HepG2 (cell line): Measurements from ENCODE around the gene FNIP2. TPM values are rescaled to one million over a fixed set of nuclear protein-coding genes. Genes with fewer than 3 reads are reported as not detected.
"Not testable (repeated sequence)": the region's sequence is repeated elsewhere in the genome, so short reads cannot be mapped to it uniquely, and the experiment has no call there.

Experiments used
- ATAC-seq: fragments of 200-7000 bp; cut with Tn5 transposase; 3 replicates; pipeline ENCODE4 v1.9.1; 2020; ENCODE audit warnings: mild to moderate bottlenecking, moderate library complexity
- BruUV-seq: library from RNA; stranded (reverse); fragments of 400-500 nt; replicated peaks from 2 replicates; lab custom pipeline; 2021; lab: Mats Ljungman, UMichigan
- CTCF ChIA-PET: fragments of 300-600 bp; formaldehyde crosslinking; extraction: SDS; loops from one replicate; lab custom pipeline; 2021; ENCODE audit warnings: low total read pairs, inconsistent platforms, low intra/inter-chr PET ratio; lab: Yijun Ruan, JAX
- POLR2A ChIA-PET: fragments of 350-600 bp; sonication (Branson Sonifier 250); formaldehyde crosslinking; loops from one replicate; lab custom pipeline; 2020; ENCODE audit warnings: antibody characterized with exemption, inconsistent platforms; lab: Yijun Ruan, JAX
- DNase-seq: peaks from one replicate; pipeline ENCODE4 v3.0.0-alpha.2; 2015; ENCODE audit warnings: low spot score
- FAIRE-seq: peaks from 3 replicates; lab custom pipeline; 2011; peaks lifted over from hg19 to GRCh38; lab: Jason Lieb, UNC
- H2AFZ ChIP-seq: one replicate; pipeline ENCODE4 v1.6.1; 2011; ENCODE audit warnings: low read length, inconsistent platforms
- H3K27ac ChIP-seq: fragments of 300-600 bp; 3 replicates; pipeline ENCODE4 v1.8.0; 2011; ENCODE audit warnings: mixed run types, mild to moderate bottlenecking, mixed read lengths, low read length, inconsistent platforms; ENCODE audit not compliant: insufficient read depth; ENCODE audit errors: extremely low read length
- H3K27me3 ChIP-seq, 2 experiments: fragments of 200-600 bp in 1 of 2; 2 replicates in 1 of 2; 3 replicates in 1 of 2; pipeline versions ENCODE4 v1.6.0 to v1.8.0; 2011; ENCODE audit warnings: low read length in 2 of 2, mild to moderate bottlenecking in 2 of 2, moderate library complexity in 2 of 2, inconsistent platforms in 1 of 2; ENCODE audit not compliant: insufficient read depth in 2 of 2, control insufficient read depth in 1 of 2
- H3K36me3 ChIP-seq, 2 experiments: fragments of 200-600 bp in 1 of 2; replicated peaks in 1 of 2; 2 replicates in 1 of 2; 3 replicates in 1 of 2; pipeline versions ENCODE4 v1.5.1 to v1.8.0; 2011; ENCODE audit warnings: low read length in 2 of 2, inconsistent platforms in 1 of 2; ENCODE audit not compliant: insufficient read depth in 2 of 2, control insufficient read depth in 1 of 2
- H3K4me1 ChIP-seq: 2 replicates; pipeline ENCODE4 v1.5.1; 2012; ENCODE audit warnings: low read length, inconsistent platforms; ENCODE audit not compliant: insufficient read depth
- H3K4me2 ChIP-seq: 2 replicates; pipeline ENCODE4 v1.6.0; 2011; ENCODE audit warnings: low read depth, low read length, inconsistent platforms
- H3K4me3 ChIP-seq, 3 experiments: fragments of 200-600 bp in 1 of 3; sonication (generic), shearing (Covaris generic) in 1 of 3; replicated peaks in 1 of 3; 2 replicates each; pipeline ENCODE4 v1.5.1; 2011 to 2016; ENCODE audit warnings: low read length in 3 of 3, inconsistent platforms in 2 of 3, low read depth in 2 of 3, mild to moderate bottlenecking in 2 of 3, control low read depth in 1 of 3, mixed read lengths in 1 of 3; ENCODE audit not compliant: insufficient read depth in 1 of 3
- H3K79me2 ChIP-seq: one replicate; pipeline ENCODE4 v1.6.1; 2011; ENCODE audit warnings: low read length, inconsistent platforms; ENCODE audit not compliant: insufficient read depth
- H3K9ac ChIP-seq: 2 replicates; pipeline ENCODE4 v1.6.0; 2011; ENCODE audit warnings: mild to moderate bottlenecking, low read depth, low read length, inconsistent platforms; ENCODE audit not compliant: insufficient read depth
- H3K9me3 ChIP-seq: 2 replicates; pipeline ENCODE4 v1.5.1; 2012; ENCODE audit warnings: mild to moderate bottlenecking, low read length
- H4K20me1 ChIP-seq: 2 replicates; pipeline ENCODE4 v1.6.0; 2011; ENCODE audit warnings: inconsistent platforms, mild to moderate bottlenecking, low read length, moderate library complexity; ENCODE audit not compliant: insufficient read depth
- ZNF407 ChIP-seq: sonication (generic); formaldehyde crosslinking; IDR thresholded peaks from one replicate; pipeline ENCODE4 v1.5.1; 2020; ENCODE audit warnings: mild to moderate bottlenecking, missing genetic modification reagents; ENCODE audit errors: not compliant biosample characterization
- ZNF441 ChIP-seq: sonication (generic); formaldehyde crosslinking; IDR thresholded peaks from 2 replicates; pipeline ENCODE4 v1.7.0; 2021; ENCODE audit warnings: missing genetic modification reagents, borderline replicate concordance
- ZNF790 ChIP-seq: sonication (generic); formaldehyde crosslinking; IDR thresholded peaks from 2 replicates; pipeline ENCODE4 v1.8.0; 2022; ENCODE audit warnings: missing genetic modification reagents, mild to moderate bottlenecking, borderline replicate concordance
- WGBS: methylation state at CpG from one replicate; pipeline ENCODE4 v1.1.6; 2017; ENCODE audit warnings: low lambda C conversion rate; 5-methylcytosine and 5-hydroxymethylcytosine counted together
- in situ Hi-C: cut with HindIII; loops from 2 replicates; pipeline ENCODE4 v1.10.0; 2017; ENCODE audit warnings: low pct_unique_long_range_greater_than_20kb; ENCODE audit not compliant: extremely low pct_ligation_motif_present
- intact Hi-C: fragments of 100-400 bp; cut with micrococcal nuclease; formaldehyde crosslinking; loops from one replicate; pipeline ENCODE4 v1.10.0; 2022; ENCODE audit not compliant: unreplicated experiment
- polyA plus RNA-seq, 8 experiments: library from polyadenylated mRNA; depleted of rRNA in 3 of 8; stranded (reverse) in 7 of 8; unstranded in 1 of 8; fragments of >200 nt; fragmentation: Illumina TruSeq in 4 of 8; extraction: Trizol in 4 of 8; gene quantifications; 2 replicates each; pipeline versions ENCODE4 v1.2.1 to v1.2.3, GENCODE V29; 2011 to 2016; ENCODE audit warnings: low read depth in 4 of 8, missing spikeins in 1 of 8, mixed read lengths in 1 of 8; ENCODE audit not compliant: insufficient read depth in 1 of 8
- total RNA-seq, 5 experiments: library from RNA; depleted of rRNA; stranded (reverse); fragments of >200 nt; fragmentation: Illumina TruSeq; extraction: Trizol; gene quantifications; 2 replicates each; pipeline ENCODE4 v1.2.3, GENCODE V29; 2016; ENCODE audit warnings: low read depth in 1 of 5

The FNIP2 gene
- total and polyA plus RNA-seq, 2 of the 13 experiments (the other 11 are each of a cell fraction or from before 2014, with no cell fraction given) = 15.5 to 21.0 TPM

DNA sequence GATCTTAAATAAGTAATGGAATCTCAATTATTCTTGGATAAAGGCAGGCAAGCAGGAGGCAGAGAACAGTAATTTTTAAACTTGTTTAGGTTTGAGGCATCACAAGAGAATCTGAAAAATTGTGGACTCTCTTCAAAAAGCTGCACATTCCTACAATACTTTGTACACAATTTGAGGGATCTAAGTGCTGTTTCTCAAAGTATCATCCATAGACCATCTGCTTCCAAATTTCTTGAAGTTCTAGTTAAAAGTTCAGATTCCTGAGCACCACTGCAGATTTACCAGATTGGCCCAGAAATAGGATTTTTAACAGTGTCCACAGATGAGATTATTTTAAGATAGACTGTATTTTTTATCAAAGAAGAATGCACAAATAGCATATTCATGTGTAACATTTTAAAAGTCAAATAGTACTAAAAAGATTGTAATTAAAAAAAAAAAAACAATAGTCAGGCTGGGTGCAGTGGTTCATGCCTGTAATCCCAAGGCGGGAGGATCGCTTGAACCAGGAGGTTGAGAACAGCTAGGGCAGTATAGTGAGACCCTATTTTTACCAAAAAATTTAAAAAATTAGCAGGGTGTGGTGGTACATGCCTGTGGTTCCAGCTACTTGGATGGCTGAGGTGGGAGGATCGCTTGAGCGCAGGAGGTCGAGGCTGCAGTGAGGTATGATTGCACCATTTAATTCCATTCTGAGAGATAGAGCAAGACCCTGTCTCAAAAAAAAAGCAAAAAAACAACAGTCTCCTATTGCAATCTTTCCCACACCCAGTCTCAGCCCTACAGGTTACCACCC, 14.2 kb upstream of the FNIP2 start (continued):
- TF ChIP-seq ZNF790 = no peak
- no peak for TF ChIP-seq ZNF407 (CRISPR knock-in tag)

DNA sequence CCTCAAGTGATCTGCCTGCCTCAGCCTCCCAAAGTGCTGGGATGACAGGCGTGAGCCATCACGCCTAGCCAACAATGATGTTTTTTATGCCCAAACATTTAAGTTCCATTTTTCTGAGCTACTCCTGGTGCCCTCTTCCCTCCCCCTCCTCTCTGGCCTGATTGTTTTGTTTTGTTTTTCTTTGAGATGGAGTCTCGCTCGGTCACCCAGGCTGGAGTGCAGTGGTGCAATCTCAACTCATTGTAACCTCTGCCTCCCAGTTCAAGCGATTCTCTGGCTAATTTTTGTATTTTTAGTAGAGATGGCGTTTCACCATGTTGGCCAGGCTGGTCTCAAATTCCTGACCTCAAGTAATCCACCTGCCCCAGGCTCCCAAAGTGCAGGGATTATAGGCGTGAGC, 13.0 kb upstream of the FNIP2 start:
- POLR2A ChIA-PET = interaction anchor here (0.7 kb wide), 1 partner anchor 71 kb away, joined by 3 read pairs; no protein-coding TSS in a partner anchor
- H3K9me3 ChIP-seq, DNase-seq, H3K79me2 ChIP-seq, ATAC-seq, H3K27me3 ChIP-seq, H3K36me3 ChIP-seq, FAIRE-seq, H4K20me1 ChIP-seq, H3K9ac ChIP-seq, CTCF ChIA-PET, H3K27ac ChIP-seq, BruUV-seq, intact Hi-C loops, in situ Hi-C loops, H2AFZ ChIP-seq, H3K4me3 ChIP-seq: not testable (repeated sequence)
- Histone ChIP-seq H3K4me1 (peaks cover 27% of the 10 kb centered on the region), H3K4me2 (0 out of 2 replicates have a peak overlapping the region, but pooled peaks have one; percentile 29)
- WGBS = 21% methylated on average over 7 of the region's 7 CpGs
- TF ChIP-seq ZNF441 = 0 out of 2 replicates have a peak, but pooled peaks have one; percentile 53
